GM19328 (cell line): ENCODE data around the gene CYP2J2.
"Not testable (repeated sequence)": the region's sequence is repeated elsewhere in the genome, so short reads cannot be mapped to it uniquely, and the experiment has no call there.

ENCODE experiments used
- ATAC-seq: cut with Tn5 transposase; IDR thresholded peaks from one replicate; pipeline ENCODE4 v1.9.1; 2021; ENCODE audit warnings: mild to moderate bottlenecking, moderate library complexity; ENCODE audit not compliant: unreplicated experiment

The CYP2J2 gene

GRCh38 chr1:59877108-59877682 is 49.4 kb downstream of the CYP2J2 start:
- no peak for ATAC-seq

GRCh38 chr1:59871746-59872145 is 54.8 kb downstream of the CYP2J2 start:
- ATAC-seq: no peak

DNA sequence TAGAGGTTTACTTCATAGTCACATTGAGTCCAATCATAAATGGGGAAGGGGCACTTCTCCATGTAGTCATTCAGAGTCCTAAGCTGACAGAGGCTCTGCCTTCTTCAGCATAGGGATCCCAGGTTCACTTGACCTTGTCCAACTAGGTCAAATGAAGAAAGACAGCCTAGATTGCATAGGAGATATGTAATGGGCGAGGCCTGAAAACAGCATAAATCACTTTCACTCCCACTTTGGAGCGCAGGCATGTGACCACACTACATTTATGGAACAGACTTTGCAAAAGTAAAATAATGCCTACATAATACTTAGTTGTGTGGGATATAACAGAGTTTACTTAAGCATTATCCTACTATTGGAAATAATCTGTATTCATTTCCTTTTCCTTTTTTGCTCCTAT is 60.1 kb downstream of the CYP2J2 start:
- ATAC-seq: no peak

GRCh38 chr1:59857679-59858354 is 68.8 kb downstream of the CYP2J2 start:
- no peak for ATAC-seq

DNA sequence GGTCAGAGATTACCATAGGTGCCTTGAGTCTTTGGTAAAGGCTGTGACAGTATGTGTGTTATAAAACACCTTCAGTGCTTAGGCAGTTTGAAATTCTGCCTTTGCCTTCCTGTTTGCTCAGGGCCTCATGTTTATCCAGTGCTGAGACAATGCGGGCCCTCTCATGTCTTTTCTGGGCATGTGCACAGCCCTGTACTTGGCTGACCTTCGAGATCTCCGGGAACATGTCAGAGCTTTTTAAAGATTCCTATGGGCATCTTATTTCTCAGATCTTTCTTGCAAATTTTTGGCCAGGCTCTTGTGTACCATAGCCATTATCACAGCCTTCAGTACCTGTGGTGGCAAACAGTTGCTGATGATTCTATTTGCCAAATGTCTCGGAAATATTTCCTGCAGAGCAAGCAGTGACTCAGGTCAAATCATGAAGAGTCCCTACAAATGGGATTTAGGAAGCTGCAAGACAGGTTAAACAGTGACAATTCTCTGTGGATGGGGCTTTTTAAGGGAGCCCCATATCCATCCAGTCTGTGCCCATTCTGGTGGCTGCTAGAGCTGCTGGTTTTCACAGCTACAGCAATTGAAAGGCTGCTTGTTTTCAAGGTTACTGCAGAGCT is 69.7 kb downstream of the CYP2J2 start:
- ATAC-seq: no peak

- not testable (repeated sequence) for ATAC-seq
Measured at GRCh38 chr1:59855297-59855696, 71.3 kb downstream of the CYP2J2 start.

GRCh38 chr1:59852117-59852516 is 74.5 kb downstream of the CYP2J2 start:
- ATAC-seq: no peak

GRCh38 chr1:59846895-59847282 is 79.7 kb downstream of the CYP2J2 start:
- no peak for ATAC-seq

GRCh38 chr1:59846209-59846894 is 80.2 kb downstream of the CYP2J2 start:
- no peak for ATAC-seq

GRCh38 chr1:59845091-59845490 is 81.5 kb downstream of the CYP2J2 start:
- ATAC-seq: no peak
